ENCODE results near the gene ADGRB2.

Gene ADGRB2

DNA sequence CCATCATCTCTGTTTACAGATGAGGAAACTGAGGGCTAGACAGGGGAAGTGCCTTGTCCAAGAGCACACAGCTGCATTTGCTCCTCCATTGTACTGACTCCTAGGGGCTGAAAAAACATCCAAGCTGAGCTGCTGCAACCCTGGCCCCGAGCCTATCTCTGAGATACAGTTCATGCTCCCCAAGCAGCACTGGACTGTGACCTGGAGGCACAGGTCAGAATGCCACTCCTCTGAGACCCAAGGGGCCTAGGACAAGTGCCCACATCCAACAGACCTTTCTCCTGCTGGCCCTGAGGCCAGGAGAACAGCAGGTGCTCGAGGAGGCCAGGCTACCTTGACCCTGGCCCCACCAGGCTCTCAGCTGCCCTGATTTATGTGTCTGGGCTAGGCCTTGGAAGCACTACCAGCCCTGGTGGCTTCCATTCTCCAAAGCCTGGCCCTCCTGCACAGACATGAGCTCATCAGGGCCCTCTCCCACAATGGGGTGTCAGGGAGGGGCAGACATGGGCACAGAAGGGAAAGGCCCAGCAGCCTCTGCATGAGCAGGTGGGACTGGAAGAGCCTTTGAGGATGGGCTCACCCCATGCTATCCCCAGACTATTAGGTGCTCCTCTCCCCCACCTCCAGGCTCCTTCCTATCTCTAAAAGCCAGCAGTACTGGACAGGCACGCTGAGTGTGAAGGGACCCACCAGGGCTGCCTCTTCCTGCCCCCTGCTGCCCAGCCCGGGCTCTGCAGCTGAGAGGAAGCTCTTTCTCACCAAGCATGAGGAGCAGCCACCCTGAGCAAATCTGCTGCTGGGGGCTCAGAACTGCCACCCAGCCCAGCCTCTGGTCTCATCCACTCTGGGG, 18.8 kb downstream of the ADGRB2 start:
- Histone ChIP-seq H3K4me3 (ENCODE audit: low read length) (no peak overlapping the region), H3K27ac (ENCODE audit: low read depth, low read length) (no peak overlapping the region), H3K4me1 (ENCODE audit: control insufficient read depth, insufficient read depth, low read length) (no peaks in the 10 kb centered on the region), H3K27me3 (ENCODE audit: control insufficient read depth, insufficient read depth, low read length) (no peaks in the 10 kb centered on the region), H3K9ac (ENCODE audit: low read length) (no peak overlapping the region), H3K36me3 (ENCODE audit: control insufficient read depth, insufficient read depth, low read length) (no peaks in the 10 kb centered on the region)

DNA sequence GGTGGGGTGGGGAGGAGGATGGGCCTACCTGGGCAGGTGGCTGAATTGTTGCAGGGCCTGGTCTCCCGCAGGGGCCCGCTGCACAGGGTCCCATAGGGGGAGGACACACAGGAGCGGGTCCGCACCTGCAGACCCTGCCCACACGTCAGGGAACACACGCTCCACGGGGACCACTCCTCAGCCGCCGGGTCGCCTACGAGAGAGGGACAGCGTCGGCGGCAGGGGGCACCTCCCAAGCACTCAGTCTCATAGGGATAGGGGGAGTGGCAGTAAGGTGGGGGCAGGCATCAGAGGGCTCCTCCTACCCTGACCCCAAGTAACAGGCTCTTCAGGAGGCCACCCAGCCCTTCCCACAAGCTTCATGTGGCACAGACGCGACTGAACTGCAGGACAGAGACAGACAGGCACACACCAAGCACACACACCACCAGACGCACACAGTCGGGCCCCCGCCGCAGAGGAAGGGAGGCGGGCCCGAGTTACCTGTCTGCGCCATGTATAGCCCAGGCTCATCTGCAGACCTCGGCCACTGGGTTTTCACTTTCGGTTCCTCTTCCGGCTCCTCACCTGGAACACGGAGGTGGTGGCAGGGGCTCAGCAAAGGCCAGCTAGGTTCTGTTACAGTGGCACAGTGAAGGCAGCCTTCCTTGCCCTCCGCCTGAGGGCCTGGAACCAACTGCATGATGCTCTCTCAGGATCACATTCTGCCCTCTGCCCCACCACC, 19.8 kb downstream of the ADGRB2 start:
- Histone ChIP-seq H3K27me3 (ENCODE audit: control insufficient read depth, insufficient read depth, low read length) (no peaks in the 10 kb centered on the region), H3K27ac (ENCODE audit: low read depth, low read length) (no peak overlapping the region), H3K4me3 (ENCODE audit: low read length) (no peak overlapping the region), H3K4me1 (ENCODE audit: control insufficient read depth, insufficient read depth, low read length) (no peaks in the 10 kb centered on the region), H3K36me3 (ENCODE audit: control insufficient read depth, insufficient read depth, low read length) (no peaks in the 10 kb centered on the region), H3K9ac (ENCODE audit: low read length) (no peak overlapping the region)

DNA sequence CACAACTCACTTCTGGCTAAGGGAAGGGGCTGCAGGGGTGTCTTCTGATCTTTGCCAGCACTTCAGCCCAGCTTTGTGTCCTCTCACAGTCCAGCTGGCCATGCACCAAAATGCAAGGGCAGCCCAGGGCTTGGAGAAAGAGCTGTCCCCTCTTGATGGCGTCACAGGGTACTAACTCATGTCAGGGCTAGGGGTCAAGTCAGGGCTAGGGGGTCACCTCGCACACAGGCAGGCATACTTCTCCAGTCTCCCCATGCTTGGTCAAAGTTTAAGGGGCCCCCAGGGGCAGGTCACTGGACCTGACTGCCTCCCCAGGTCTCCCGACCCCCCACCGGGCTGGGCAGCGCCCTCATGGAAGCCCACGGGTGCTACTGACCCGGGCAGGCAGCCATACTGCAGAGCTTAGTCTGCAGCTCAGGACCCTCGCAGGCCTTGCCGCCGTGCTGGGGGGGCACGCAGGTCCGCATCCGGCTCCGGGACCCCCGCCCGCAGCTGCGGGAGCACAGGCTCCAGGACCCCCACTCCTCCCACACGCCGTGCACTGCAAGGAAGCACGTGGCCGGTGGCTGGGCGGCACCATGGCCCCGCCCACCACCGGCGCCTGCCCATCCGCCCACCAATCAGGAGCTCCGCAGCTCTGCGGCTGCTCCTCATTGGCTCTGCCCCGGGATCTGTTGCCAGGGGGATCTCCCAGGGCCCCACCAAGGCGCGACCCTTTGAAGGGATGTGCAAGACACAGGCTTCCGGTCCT, 21.5 kb downstream of the ADGRB2 start:
- H3K4me1 ChIP-seq (ENCODE audit: control insufficient read depth, insufficient read depth, low read length): no peaks in the 10 kb centered on the region
- no peak overlapping the region for H3K9ac ChIP-seq (ENCODE audit: low read length)
- no peak overlapping the region for H3K27ac ChIP-seq (ENCODE audit: low read depth, low read length)
- H3K27me3 ChIP-seq (ENCODE audit: control insufficient read depth, insufficient read depth, low read length): no peaks in the 10 kb centered on the region
- H3K4me3 ChIP-seq (ENCODE audit: low read length): no peak overlapping the region
- H3K36me3 ChIP-seq (ENCODE audit: control insufficient read depth, insufficient read depth, low read length): no peaks in the 10 kb centered on the region

DNA sequence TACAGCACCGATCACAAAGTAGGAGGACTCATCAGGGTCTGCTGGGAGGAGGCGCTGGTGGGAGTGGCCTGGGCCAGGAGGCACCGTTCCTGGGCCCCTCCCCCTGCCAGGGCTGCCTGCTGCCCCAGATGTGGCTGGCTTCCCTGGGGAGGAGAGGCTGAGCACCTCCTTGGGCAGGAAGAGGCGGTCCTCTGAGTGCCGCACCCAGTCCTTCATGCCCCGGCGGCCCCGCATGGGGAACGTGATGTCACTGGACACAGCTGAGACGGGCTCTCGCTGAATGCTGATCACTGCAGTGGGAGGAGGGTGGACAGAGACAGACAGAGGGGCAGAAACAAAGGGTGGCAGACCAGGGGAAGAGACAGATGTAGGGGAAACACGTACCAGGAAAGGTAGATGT, 24.8 kb downstream of the ADGRB2 start:
- no peaks in the 10 kb centered on the region for H3K36me3 ChIP-seq (ENCODE audit: control insufficient read depth, insufficient read depth, low read length)

DNA sequence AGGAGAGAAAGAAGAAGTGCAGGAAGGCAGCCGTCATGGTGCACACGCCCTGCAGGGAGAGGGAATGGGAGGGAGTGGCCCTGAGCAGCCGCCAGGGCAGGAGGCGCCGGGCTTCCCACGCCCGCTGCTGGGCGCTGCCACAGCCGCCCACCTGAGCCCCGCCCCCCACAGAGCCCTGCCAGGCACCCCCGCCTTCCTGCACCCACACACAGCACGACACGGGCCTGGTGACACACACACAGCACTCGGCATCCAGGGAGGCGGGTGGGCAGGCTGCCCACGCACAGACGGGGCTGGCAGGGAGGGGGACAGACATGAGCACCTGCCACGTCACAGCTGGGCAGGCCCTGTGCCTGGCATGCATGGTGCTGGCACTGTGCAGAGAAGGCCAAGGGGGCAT, 27.5 kb downstream of the ADGRB2 start:
- H3K36me3 ChIP-seq (ENCODE audit: control insufficient read depth, insufficient read depth, low read length): no peaks in the 10 kb centered on the region

More for the DNA sequence above, 24.8 kb downstream of the ADGRB2 start:
- Histone ChIP-seq H3K4me1 (ENCODE audit: control insufficient read depth, insufficient read depth, low read length) (no peaks in the 10 kb centered on the region), H3K4me3 (ENCODE audit: low read length) (no peak overlapping the region), H3K9ac (ENCODE audit: low read length) (no peak overlapping the region), H3K27ac (ENCODE audit: low read depth, low read length) (no peak overlapping the region), H3K27me3 (ENCODE audit: control insufficient read depth, insufficient read depth, low read length) (no peaks in the 10 kb centered on the region)

DNA sequence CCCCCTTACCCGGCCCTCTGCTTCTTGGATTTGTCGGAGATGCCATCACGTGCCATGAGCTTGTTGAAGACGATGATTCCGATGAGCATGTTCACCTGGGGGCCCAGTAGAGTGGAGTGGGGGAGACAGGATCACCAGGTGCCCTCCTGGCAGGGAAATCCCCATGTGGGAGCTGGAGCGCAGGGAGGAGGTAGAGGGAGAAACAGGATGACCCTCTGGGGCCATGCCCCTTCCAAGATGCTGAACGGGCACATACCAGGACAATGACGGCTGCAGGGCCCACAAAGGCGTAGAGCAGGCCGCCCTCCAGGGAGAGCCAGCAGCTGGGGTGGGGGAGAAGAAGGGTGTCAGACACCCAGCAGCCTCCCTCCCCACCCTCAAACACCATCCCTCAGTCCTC, 28.6 kb downstream of the ADGRB2 start:
- no peaks in the 10 kb centered on the region for H3K36me3 ChIP-seq (ENCODE audit: control insufficient read depth, insufficient read depth, low read length)
- no peaks in the 10 kb centered on the region for H3K4me1 ChIP-seq (ENCODE audit: control insufficient read depth, insufficient read depth, low read length)
- no peak overlapping the region for H3K9ac ChIP-seq (ENCODE audit: low read length)
- H3K27me3 ChIP-seq (ENCODE audit: control insufficient read depth, insufficient read depth, low read length): no peaks in the 10 kb centered on the region
- H3K4me3 ChIP-seq (ENCODE audit: low read length): no peak overlapping the region
- no peak overlapping the region for H3K27ac ChIP-seq (ENCODE audit: low read depth, low read length)

More for the DNA sequence above, 27.5 kb downstream of the ADGRB2 start:
- H3K4me1 ChIP-seq (ENCODE audit: control insufficient read depth, insufficient read depth, low read length): no peaks in the 10 kb centered on the region
- H3K27me3 ChIP-seq (ENCODE audit: control insufficient read depth, insufficient read depth, low read length): no peaks in the 10 kb centered on the region
- H3K27ac ChIP-seq (ENCODE audit: low read depth, low read length): no peak overlapping the region
- H3K4me3 ChIP-seq (ENCODE audit: low read length): no peak overlapping the region
- H3K9ac ChIP-seq (ENCODE audit: low read length): no peak overlapping the region

DNA sequence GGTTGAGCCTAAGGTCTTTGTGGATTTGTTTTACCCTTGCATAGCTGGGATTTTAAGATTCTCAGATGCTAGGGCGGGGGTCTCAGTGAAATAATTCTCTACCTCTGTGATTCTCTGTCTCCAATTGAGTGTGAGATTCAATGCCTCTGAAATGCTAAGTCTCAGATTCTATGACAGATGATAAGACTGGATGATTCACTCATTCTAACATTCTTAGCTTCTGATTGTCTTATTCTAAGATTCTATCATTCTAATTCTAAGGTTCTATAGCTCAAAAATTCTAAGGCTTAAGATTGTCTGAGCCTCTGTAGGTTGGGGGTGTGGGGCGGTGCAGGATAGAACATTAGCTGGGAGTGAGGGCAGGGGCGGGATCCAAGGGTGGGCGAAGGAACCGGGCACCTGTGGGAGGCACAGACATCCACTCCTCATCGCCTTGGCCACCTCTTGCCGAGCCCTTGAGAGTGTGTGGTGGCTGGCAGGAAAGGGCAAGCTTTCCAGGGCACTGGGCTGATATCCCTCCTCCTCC, 29.5 kb downstream of the ADGRB2 start:
- no peaks in the 10 kb centered on the region for H3K36me3 ChIP-seq (ENCODE audit: control insufficient read depth, insufficient read depth, low read length)
- H3K27ac ChIP-seq (ENCODE audit: low read depth, low read length): no peak overlapping the region

DNA sequence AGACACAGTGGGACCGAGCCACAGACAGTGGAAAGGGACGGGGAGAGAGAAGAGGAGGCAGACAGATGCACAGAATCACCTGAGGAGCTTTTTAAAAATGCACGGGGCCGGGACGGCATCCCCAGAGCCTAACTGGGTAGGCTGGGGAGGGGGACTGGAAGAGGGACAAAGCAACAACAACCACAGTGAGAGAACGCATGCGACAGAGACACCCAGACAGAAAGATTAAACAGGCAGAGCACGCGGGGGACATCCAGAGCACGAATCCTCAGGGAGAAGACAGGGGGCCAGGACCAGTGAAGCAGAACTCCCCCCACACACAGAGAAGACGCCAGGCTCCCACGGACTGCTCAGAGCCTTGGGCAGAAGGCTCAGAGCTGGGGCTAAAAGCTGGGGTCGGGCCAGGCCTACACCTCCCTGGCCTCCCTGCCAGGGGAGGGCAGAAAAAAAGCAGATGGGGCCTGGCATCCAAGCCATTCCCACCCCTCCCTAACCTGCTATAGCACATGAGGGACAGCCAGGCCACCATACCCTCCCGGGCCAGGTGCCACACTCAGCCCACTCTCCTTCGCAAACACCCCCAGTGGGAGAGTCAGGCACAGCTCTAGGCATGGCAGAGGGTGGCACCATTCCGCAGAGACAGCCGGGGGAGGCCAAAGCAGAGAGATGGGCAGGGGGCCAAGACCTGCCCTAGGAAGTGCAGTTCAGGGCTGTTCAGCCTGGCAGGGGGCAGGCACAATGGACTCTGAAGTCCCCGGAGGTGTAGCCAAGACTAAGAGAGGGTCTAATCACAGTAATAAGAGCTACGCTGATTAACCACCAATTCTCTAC, 30.5 kb downstream of the ADGRB2 start:
- H3K36me3 ChIP-seq (ENCODE audit: control insufficient read depth, insufficient read depth, low read length): no peaks in the 10 kb centered on the region
- H3K4me3 ChIP-seq (ENCODE audit: low read length): no peak overlapping the region
- no peak overlapping the region for H3K27ac ChIP-seq (ENCODE audit: low read depth, low read length)
- no peak overlapping the region for H3K9ac ChIP-seq (ENCODE audit: low read length)
- no peaks in the 10 kb centered on the region for H3K4me1 ChIP-seq (ENCODE audit: control insufficient read depth, insufficient read depth, low read length)
- H3K27me3 ChIP-seq (ENCODE audit: control insufficient read depth, insufficient read depth, low read length): no peaks in the 10 kb centered on the region

More for the DNA sequence above, 29.5 kb downstream of the ADGRB2 start:
- H3K9ac ChIP-seq (ENCODE audit: low read length): no peak overlapping the region
- no peaks in the 10 kb centered on the region for H3K27me3 ChIP-seq (ENCODE audit: control insufficient read depth, insufficient read depth, low read length)
- no peaks in the 10 kb centered on the region for H3K4me1 ChIP-seq (ENCODE audit: control insufficient read depth, insufficient read depth, low read length)
- no peak overlapping the region for H3K4me3 ChIP-seq (ENCODE audit: low read length)

DNA sequence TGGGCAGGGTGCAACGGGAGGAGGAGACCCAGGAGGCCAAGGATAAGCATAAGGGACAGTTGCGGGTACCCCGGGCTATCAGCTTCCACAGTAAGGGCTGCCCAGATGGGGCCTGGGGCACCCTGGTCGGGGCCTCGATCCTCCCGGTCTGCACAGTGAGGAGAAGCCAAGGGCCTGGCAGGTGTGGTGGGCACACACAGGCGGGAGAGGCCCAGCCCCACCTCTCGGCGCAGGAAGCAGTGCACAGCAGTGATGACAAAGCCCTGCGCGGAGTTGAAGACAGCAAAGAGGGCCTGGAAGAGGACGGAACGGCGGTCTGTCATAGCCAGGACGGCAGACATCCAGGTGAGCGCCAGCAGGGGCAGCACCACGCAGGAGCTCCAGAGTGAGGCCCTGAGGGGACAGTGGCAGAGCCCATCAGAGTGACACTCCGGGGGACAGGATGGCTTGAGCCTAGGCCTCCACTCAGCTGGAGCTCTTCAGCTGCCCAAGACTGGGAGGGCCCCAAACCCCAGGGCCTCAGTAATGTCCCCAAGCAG, 31.3 kb downstream of the ADGRB2 start:
- H3K4me3 ChIP-seq (ENCODE audit: low read length): no peak overlapping the region
- H3K27ac ChIP-seq (ENCODE audit: low read depth, low read length): no peak overlapping the region
- no peaks in the 10 kb centered on the region for H3K27me3 ChIP-seq (ENCODE audit: control insufficient read depth, insufficient read depth, low read length)
- H3K36me3 ChIP-seq (ENCODE audit: control insufficient read depth, insufficient read depth, low read length): no peaks in the 10 kb centered on the region
- H3K4me1 ChIP-seq (ENCODE audit: control insufficient read depth, insufficient read depth, low read length): no peaks in the 10 kb centered on the region
- H3K9ac ChIP-seq (ENCODE audit: low read length): no peak overlapping the region

DNA sequence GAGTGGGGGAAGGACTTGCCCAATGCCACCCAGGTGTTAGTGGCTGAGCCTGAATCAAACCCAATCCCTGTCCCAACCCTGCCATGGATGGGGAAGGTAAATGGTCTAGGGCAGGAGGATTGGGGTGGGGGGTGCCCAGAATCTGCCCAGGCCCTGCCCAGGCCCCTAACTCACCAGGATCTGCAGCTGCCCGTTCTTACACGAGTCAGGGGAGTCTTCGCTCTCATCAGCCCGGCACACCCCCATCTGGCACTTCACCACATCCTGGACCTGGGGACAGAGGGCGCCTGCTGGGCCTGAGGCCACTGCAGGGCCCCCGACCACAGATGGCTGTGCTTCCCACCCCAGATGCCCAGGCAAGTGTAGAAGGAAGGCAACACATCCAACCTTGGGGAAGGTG, 31.8 kb downstream of the ADGRB2 start:
- no peak overlapping the region for H3K9ac ChIP-seq (ENCODE audit: low read length)
- H3K36me3 ChIP-seq (ENCODE audit: control insufficient read depth, insufficient read depth, low read length): no peaks in the 10 kb centered on the region
- no peak overlapping the region for H3K4me3 ChIP-seq (ENCODE audit: low read length)
- no peaks in the 10 kb centered on the region for H3K4me1 ChIP-seq (ENCODE audit: control insufficient read depth, insufficient read depth, low read length)
- no peaks in the 10 kb centered on the region for H3K27me3 ChIP-seq (ENCODE audit: control insufficient read depth, insufficient read depth, low read length)
- no peak overlapping the region for H3K27ac ChIP-seq (ENCODE audit: low read depth, low read length)

DNA sequence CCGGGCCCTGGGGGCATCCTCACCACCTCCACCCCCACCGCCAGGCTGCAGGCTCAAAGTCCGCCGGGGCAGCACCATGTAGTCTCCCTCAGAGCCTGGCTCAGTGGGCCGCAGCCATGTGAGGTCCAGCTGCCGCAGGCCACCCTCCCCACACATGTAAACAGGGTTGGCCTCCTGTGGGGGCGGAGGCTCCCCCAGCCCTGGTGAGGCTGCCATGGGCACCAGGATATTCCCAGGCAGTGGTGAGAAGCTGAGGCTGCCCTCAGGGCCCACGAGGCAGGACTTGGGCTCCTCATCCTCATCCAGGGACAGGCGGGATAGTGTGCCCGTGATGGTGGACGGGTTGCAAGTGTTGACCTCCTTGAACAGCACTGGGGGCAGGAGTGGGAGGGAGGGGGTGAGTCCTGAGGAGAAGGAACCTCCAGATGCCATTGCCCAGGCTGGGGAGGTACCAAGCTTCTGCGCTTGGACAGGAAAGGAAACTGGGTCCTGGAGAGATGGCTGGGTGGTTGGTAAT, 33.0 kb downstream of the ADGRB2 start:
- Histone ChIP-seq H3K4me3 (ENCODE audit: low read length) (no peak overlapping the region), H3K27ac (ENCODE audit: low read depth, low read length) (no peak overlapping the region), H3K27me3 (ENCODE audit: control insufficient read depth, insufficient read depth, low read length) (no peaks in the 10 kb centered on the region), H3K36me3 (ENCODE audit: control insufficient read depth, insufficient read depth, low read length) (no peaks in the 10 kb centered on the region), H3K4me1 (ENCODE audit: control insufficient read depth, insufficient read depth, low read length) (no peaks in the 10 kb centered on the region), H3K9ac (ENCODE audit: low read length) (no peak overlapping the region)

Measured in rectal smooth muscle tissue (tissue), 1 donor.